WTC11 (cell line): ENCODE measurements around the gene STARD10. TPM values are rescaled to one million over a fixed set of nuclear protein-coding genes. Genes with fewer than 3 reads are reported as not detected.

Experiments used
- ATAC-seq: fragments of 200-7000 bp; cut with Tn5 transposase; 2 replicates; pipeline ENCODE4 v1.10.0; 2021; ENCODE audit warnings: mild to moderate bottlenecking, moderate library complexity
- CTCF ChIA-PET: fragments of 300-600 bp; sonication (Branson Sonifier 250); formaldehyde crosslinking; loops from one replicate; lab custom pipeline; 2021; ENCODE audit warnings: antibody characterized with exemption; lab: Charles Lee
- POLR2A ChIA-PET: fragments of 350-600 bp; sonication (Branson Sonifier 250); formaldehyde crosslinking; loops from one replicate; lab custom pipeline; 2021; ENCODE audit warnings: antibody characterized with exemption; lab: Charles Lee
- DNase-seq: peaks from one replicate; pipeline ENCODE4 v3.0.0; 2021; ENCODE audit warnings: low spot score
- H3K27ac Mint-ChIP-seq: 2 replicates; pipeline ENCODE4 v1.8.0; 2021; ENCODE audit warnings: mixed read lengths
- H3K27me3 Mint-ChIP-seq: 2 replicates; pipeline ENCODE4 v1.8.0; 2021; ENCODE audit warnings: low read depth, mild to moderate bottlenecking, moderate library complexity, mixed read lengths
- H3K36me3 Mint-ChIP-seq: 2 replicates; pipeline ENCODE4 v1.8.0; 2021; ENCODE audit warnings: mixed read lengths
- H3K4me1 Mint-ChIP-seq: 2 replicates; pipeline ENCODE4 v1.8.0; 2022; ENCODE audit warnings: mixed read lengths
- H3K4me3 Mint-ChIP-seq: 2 replicates; pipeline ENCODE4 v1.8.0; 2021; ENCODE audit warnings: mild to moderate bottlenecking, moderate library complexity, mixed read lengths
- H3K9me3 Mint-ChIP-seq: 2 replicates; pipeline ENCODE4 v1.8.0; 2021; ENCODE audit warnings: mixed read lengths
- ARID4B ChIP-seq: sonication (generic); formaldehyde crosslinking; IDR thresholded peaks from 2 replicates; pipeline ENCODE4 v1.8.0; 2023; ENCODE audit warnings: missing genetic modification reagents, mild to moderate bottlenecking, borderline replicate concordance
- ELF4 ChIP-seq: sonication (generic); formaldehyde crosslinking; IDR thresholded peaks from 2 replicates; pipeline ENCODE4 v1.8.1; 2022; ENCODE audit warnings: low read depth, mild to moderate bottlenecking, moderate library complexity, missing genetic modification reagents
- GABPB1 ChIP-seq: sonication (generic); formaldehyde crosslinking; IDR thresholded peaks from 2 replicates; pipeline ENCODE4 v1.8.1; 2023; ENCODE audit warnings: mild to moderate bottlenecking, missing genetic modification reagents
- JAZF1 ChIP-seq: fragments of 250-450 bp; sonication (Bioruptor Pico); IDR thresholded peaks from 2 replicates; pipeline ENCODE4 v1.9.0; 2021; ENCODE audit warnings: moderate library complexity, mild to moderate bottlenecking, inconsistent platforms
- MYBL2 ChIP-seq: sonication (generic); formaldehyde crosslinking; IDR thresholded peaks from 2 replicates; pipeline ENCODE4 v1.8.1; 2023; ENCODE audit warnings: mild to moderate bottlenecking, moderate library complexity, missing genetic modification reagents
- OVOL2 ChIP-seq: fragments of 250-450 bp; sonication (Bioruptor Pico); IDR thresholded peaks from 2 replicates; pipeline ENCODE4 v1.9.0; 2021; ENCODE audit warnings: mild to moderate bottlenecking, borderline replicate concordance
- RORB ChIP-seq: fragments of 250-450 bp; sonication (Bioruptor Pico); IDR thresholded peaks from 2 replicates; pipeline ENCODE4 v1.9.0; 2021; ENCODE audit warnings: mild to moderate bottlenecking
- TP53 ChIP-seq: sonication (generic); formaldehyde crosslinking; IDR thresholded peaks from 2 replicates; pipeline ENCODE4 v1.8.1; 2023; ENCODE audit warnings: mild to moderate bottlenecking, missing genetic modification reagents
- ZNF219 ChIP-seq: sonication (generic); formaldehyde crosslinking; IDR thresholded peaks from 2 replicates; pipeline ENCODE4 v1.8.0; 2023; ENCODE audit warnings: missing genetic modification reagents, mild to moderate bottlenecking, borderline replicate concordance
- ZNF423 ChIP-seq: fragments of 250-450 bp; sonication (Bioruptor Pico); IDR thresholded peaks from 2 replicates; pipeline ENCODE4 v2.1.2; 2022; ENCODE audit warnings: mild to moderate bottlenecking, moderate library complexity
- total RNA-seq: library from RNA; stranded (reverse); gene quantifications from 3 replicates; pipeline ENCODE4 v1.2.3, GENCODE V29; 2021
- TF ChIP-seq, protein P1 (sequence below): sonication (generic); formaldehyde crosslinking; IDR thresholded peaks from 2 replicates; pipeline ENCODE4 v1.8.0; 2022; ENCODE audit warnings: mild to moderate bottlenecking, missing genetic modification reagents
- TF ChIP-seq, protein P2 (sequence below): sonication (generic); formaldehyde crosslinking; IDR thresholded peaks from 2 replicates; pipeline ENCODE4 v1.8.1; 2023; ENCODE audit warnings: mild to moderate bottlenecking, missing genetic modification reagents, borderline replicate concordance
- TF ChIP-seq, protein P3 (sequence below): sonication (generic); formaldehyde crosslinking; conservative IDR thresholded peaks from 2 replicates; pipeline ENCODE4 v1.8.1; 2023; ENCODE audit warnings: mild to moderate bottlenecking, low read depth, missing genetic modification reagents, moderate library complexity

STARD10 gene
- total RNA-seq, 1 experiment from 2014 or later, result 32.0 TPM

DNA sequence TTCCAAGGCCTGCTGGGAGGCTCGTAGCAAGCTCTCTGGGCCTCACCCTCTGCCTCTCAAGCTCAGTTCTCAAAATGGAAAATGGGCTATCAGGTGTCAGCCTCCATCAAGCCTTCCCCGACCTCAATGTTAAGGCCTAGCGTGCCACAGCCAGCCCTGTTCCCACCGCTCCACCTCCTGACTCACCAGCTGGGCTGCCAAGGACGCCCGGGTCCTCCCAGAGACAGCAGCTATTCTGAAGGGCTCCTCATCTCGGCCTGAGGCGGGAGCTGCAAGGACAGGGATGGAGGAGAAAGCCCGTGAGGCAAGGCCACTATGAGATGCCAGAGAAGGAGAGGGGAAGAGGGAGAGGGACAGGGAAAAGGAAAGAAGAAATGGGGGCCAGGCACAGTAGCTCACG is 61.5 kb downstream of the STARD10 start:
- no peak overlapping the region for H3K27ac Mint-ChIP-seq
- H3K4me1 Mint-ChIP-seq, result peaks cover 31% of the 10 kb centered on the region
- no peak overlapping the region for H3K4me3 Mint-ChIP-seq
- ATAC-seq, result no peak
- DNase-seq, result no peak
- ChIA-PET CTCF (interaction anchor here (0.7 to 1.4 kb wide), 3 partner anchors 10 to 48 kb away, joined by 3 to 7 read pairs (median 5); no protein-coding TSS in a partner anchor), POLR2A (interaction anchor here (1.0 kb wide), 1 partner anchor 60 kb away, joined by 3 read pairs; no protein-coding TSS in a partner anchor)
- TF ChIP-seq RORB, result no peak
- TF ChIP-seq ZNF219 (CRISPR knock-in tag), result no peak
- H3K36me3 Mint-ChIP-seq, result peaks cover 19% of the 10 kb centered on the region
- H3K27me3 Mint-ChIP-seq, result no peaks in the 10 kb centered on the region
- peaks cover 9% of the 10 kb centered on the region for H3K9me3 Mint-ChIP-seq

- TF ChIP-seq, protein P1, sequence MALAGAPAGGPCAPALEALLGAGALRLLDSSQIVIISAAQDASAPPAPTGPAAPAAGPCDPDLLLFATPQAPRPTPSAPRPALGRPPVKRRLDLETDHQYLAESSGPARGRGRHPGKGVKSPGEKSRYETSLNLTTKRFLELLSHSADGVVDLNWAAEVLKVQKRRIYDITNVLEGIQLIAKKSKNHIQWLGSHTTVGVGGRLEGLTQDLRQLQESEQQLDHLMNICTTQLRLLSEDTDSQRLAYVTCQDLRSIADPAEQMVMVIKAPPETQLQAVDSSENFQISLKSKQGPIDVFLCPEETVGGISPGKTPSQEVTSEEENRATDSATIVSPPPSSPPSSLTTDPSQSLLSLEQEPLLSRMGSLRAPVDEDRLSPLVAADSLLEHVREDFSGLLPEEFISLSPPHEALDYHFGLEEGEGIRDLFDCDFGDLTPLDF (CRISPR knock-in tag), result no peak
- TF ChIP-seq TP53, result no peak
- TF ChIP-seq ZNF423 (CRISPR knock-in tag), result no peak
- TF ChIP-seq ARID4B (CRISPR knock-in tag), result no peak
- no peak for TF ChIP-seq GABPB1 (CRISPR knock-in tag)
- DNase-seq (no peak), ATAC-seq (no peak)
- H3K27ac Mint-ChIP-seq, result peak overlapping the region; percentile 33
- no peak overlapping the region for H3K4me3 Mint-ChIP-seq
- H3K36me3 Mint-ChIP-seq, result peaks cover 19% of the 10 kb centered on the region
- peaks cover 9% of the 10 kb centered on the region for H3K9me3 Mint-ChIP-seq
- ChIA-PET CTCF (interaction anchor here (0.9 to 2.6 kb wide), 5 partner anchors 46 to 101 kb away, joined by 3 to 7 read pairs (median 4); no protein-coding TSS in a partner anchor), POLR2A (no interaction called here)
- H3K27me3 Mint-ChIP-seq, result no peaks in the 10 kb centered on the region
- H3K4me1 Mint-ChIP-seq, result peaks cover 17% of the 10 kb centered on the region
These were observed 63.1 kb downstream of the STARD10 start for GRCh38 chr11:72730737-72731136.

- peaks cover 19% of the 10 kb centered on the region for H3K36me3 Mint-ChIP-seq
- no peak for DNase-seq
- POLR2A ChIA-PET, result no interaction called here
- TF ChIP-seq, protein P2, sequence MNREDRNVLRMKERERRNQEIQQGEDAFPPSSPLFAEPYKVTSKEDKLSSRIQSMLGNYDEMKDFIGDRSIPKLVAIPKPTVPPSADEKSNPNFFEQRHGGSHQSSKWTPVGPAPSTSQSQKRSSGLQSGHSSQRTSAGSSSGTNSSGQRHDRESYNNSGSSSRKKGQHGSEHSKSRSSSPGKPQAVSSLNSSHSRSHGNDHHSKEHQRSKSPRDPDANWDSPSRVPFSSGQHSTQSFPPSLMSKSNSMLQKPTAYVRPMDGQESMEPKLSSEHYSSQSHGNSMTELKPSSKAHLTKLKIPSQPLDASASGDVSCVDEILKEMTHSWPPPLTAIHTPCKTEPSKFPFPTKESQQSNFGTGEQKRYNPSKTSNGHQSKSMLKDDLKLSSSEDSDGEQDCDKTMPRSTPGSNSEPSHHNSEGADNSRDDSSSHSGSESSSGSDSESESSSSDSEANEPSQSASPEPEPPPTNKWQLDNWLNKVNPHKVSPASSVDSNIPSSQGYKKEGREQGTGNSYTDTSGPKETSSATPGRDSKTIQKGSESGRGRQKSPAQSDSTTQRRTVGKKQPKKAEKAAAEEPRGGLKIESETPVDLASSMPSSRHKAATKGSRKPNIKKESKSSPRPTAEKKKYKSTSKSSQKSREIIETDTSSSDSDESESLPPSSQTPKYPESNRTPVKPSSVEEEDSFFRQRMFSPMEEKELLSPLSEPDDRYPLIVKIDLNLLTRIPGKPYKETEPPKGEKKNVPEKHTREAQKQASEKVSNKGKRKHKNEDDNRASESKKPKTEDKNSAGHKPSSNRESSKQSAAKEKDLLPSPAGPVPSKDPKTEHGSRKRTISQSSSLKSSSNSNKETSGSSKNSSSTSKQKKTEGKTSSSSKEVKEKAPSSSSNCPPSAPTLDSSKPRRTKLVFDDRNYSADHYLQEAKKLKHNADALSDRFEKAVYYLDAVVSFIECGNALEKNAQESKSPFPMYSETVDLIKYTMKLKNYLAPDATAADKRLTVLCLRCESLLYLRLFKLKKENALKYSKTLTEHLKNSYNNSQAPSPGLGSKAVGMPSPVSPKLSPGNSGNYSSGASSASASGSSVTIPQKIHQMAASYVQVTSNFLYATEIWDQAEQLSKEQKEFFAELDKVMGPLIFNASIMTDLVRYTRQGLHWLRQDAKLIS, result no peak
- TF ChIP-seq OVOL2, result no peak
- TF ChIP-seq ELF4 (CRISPR knock-in tag), result no peak
- TF ChIP-seq JAZF1 (CRISPR knock-in tag), result no peak
- TF ChIP-seq MYBL2, result no peak
- TF ChIP-seq ZNF219 (CRISPR knock-in tag), result no peak
- TF ChIP-seq, protein P3, sequence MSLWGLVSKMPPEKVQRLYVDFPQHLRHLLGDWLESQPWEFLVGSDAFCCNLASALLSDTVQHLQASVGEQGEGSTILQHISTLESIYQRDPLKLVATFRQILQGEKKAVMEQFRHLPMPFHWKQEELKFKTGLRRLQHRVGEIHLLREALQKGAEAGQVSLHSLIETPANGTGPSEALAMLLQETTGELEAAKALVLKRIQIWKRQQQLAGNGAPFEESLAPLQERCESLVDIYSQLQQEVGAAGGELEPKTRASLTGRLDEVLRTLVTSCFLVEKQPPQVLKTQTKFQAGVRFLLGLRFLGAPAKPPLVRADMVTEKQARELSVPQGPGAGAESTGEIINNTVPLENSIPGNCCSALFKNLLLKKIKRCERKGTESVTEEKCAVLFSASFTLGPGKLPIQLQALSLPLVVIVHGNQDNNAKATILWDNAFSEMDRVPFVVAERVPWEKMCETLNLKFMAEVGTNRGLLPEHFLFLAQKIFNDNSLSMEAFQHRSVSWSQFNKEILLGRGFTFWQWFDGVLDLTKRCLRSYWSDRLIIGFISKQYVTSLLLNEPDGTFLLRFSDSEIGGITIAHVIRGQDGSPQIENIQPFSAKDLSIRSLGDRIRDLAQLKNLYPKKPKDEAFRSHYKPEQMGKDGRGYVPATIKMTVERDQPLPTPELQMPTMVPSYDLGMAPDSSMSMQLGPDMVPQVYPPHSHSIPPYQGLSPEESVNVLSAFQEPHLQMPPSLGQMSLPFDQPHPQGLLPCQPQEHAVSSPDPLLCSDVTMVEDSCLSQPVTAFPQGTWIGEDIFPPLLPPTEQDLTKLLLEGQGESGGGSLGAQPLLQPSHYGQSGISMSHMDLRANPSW, result no peak
- TF ChIP-seq ARID4B (CRISPR knock-in tag), result no peak
These were observed 63.6 kb downstream of the STARD10 start for GRCh38 chr11:72730243-72730642.

More at GRCh38 chr11:72730243-72730642, 63.6 kb downstream of the STARD10 start:
- H3K9me3 Mint-ChIP-seq, result peaks cover 9% of the 10 kb centered on the region
- H3K27ac Mint-ChIP-seq, result peak overlapping the region; percentile 33
- H3K4me3 Mint-ChIP-seq, result no peak overlapping the region
- H3K27me3 Mint-ChIP-seq, result no peaks in the 10 kb centered on the region
- H3K4me1 Mint-ChIP-seq, result peaks cover 12% of the 10 kb centered on the region
- peak; percentile 72 for ATAC-seq
- CTCF ChIA-PET, result interaction anchor here (0.6 to 2.6 kb wide), 6 partner anchors 27 to 423 kb away, joined by 3 to 7 read pairs (median 4); no protein-coding TSS in a partner anchor
